H9 (cell line): Measurements from ENCODE around the gene OGFOD3. TPM values are rescaled to one million over a fixed set of nuclear protein-coding genes. Genes with fewer than 3 reads are reported as not detected.

Experiments used
- DNase-seq: peaks from one replicate; pipeline ENCODE4 v3.0.0-alpha.2; 2017
- H2AFZ ChIP-seq: one replicate; pipeline ENCODE4 v1.6.1; 2013; ENCODE audit warnings: mild to moderate bottlenecking, low read length, control low read depth, moderate library complexity
- H2AK5ac ChIP-seq: 2 replicates; pipeline ENCODE4 v1.6.1; 2013; ENCODE audit warnings: low read length, control low read depth, mixed read lengths; ENCODE audit not compliant: insufficient read length
- H2BK120ac ChIP-seq: one replicate; pipeline ENCODE4 v1.6.1; 2013; ENCODE audit warnings: low read depth, mild to moderate bottlenecking, low read length, control low read depth, inconsistent platforms; ENCODE audit not compliant: poor library complexity, severe bottlenecking
- H2BK12ac ChIP-seq: 2 replicates; pipeline ENCODE4 v1.6.1; 2013; ENCODE audit warnings: low read length, control low read depth, mixed read lengths, low read depth; ENCODE audit not compliant: insufficient read length
- H2BK15ac ChIP-seq: 2 replicates; pipeline ENCODE4 v1.6.1; 2013; ENCODE audit warnings: low read depth, low read length, control low read depth
- H2BK20ac ChIP-seq: one replicate; pipeline ENCODE4 v1.6.1; 2013; ENCODE audit warnings: low read depth, mild to moderate bottlenecking, low read length, control low read depth, inconsistent platforms; ENCODE audit not compliant: poor library complexity, severe bottlenecking
- H2BK5ac ChIP-seq: 2 replicates; pipeline ENCODE4 v1.6.1; 2013; ENCODE audit warnings: low read length, control low read depth, mixed read lengths; ENCODE audit not compliant: insufficient read length
- H3K14ac ChIP-seq: 2 replicates; pipeline ENCODE4 v1.6.1; 2013; ENCODE audit warnings: low read length, control low read depth; ENCODE audit not compliant: insufficient read depth
- H3K18ac ChIP-seq: 2 replicates; pipeline ENCODE4 v1.6.1; 2013; ENCODE audit warnings: low read depth, mild to moderate bottlenecking, mixed read lengths, low read length, control low read depth; ENCODE audit not compliant: insufficient read length
- H3K23ac ChIP-seq: 2 replicates; pipeline ENCODE4 v1.6.1; 2013; ENCODE audit warnings: low read length, control low read depth, mixed read lengths, low read depth; ENCODE audit not compliant: insufficient read length
- H3K23me2 ChIP-seq: 2 replicates; pipeline ENCODE4 v1.6.1; 2013; ENCODE audit warnings: low read depth, mild to moderate bottlenecking, mixed read lengths, low read length, control low read depth; ENCODE audit not compliant: insufficient read length, poor library complexity, severe bottlenecking
- H3K27ac ChIP-seq: 2 replicates; pipeline ENCODE4 v1.5.1; 2013; ENCODE audit warnings: low read length, control low read depth, mixed read lengths, low read depth; ENCODE audit not compliant: insufficient read length
- H3K27me3 ChIP-seq: 2 replicates; pipeline ENCODE4 v1.6.1; 2013; ENCODE audit warnings: low read length, control low read depth, inconsistent platforms; ENCODE audit not compliant: insufficient read depth
- H3K4ac ChIP-seq: 2 replicates; pipeline ENCODE4 v1.6.1; 2013; ENCODE audit warnings: low read depth, mild to moderate bottlenecking, control low read depth, inconsistent platforms, low read length, moderate library complexity
- H3K4me1 ChIP-seq: 2 replicates; pipeline ENCODE4 v1.6.1; 2013; ENCODE audit warnings: low read length, control low read depth, inconsistent platforms; ENCODE audit not compliant: insufficient read depth
- H3K4me2 ChIP-seq: 2 replicates; pipeline ENCODE4 v1.6.1; 2013; ENCODE audit warnings: low read length, control low read depth, mixed read lengths; ENCODE audit not compliant: insufficient read length, insufficient read depth
- H3K56ac ChIP-seq: 2 replicates; pipeline ENCODE4 v1.6.1; 2013; ENCODE audit warnings: low read depth, mild to moderate bottlenecking, mixed read lengths, low read length, control low read depth; ENCODE audit not compliant: insufficient read length
- H3K79me1 ChIP-seq: 2 replicates; pipeline ENCODE4 v1.6.1; 2013; ENCODE audit warnings: low read depth, mild to moderate bottlenecking, moderate library complexity, low read length, control low read depth, inconsistent platforms; ENCODE audit not compliant: insufficient read depth, poor library complexity, severe bottlenecking
- H3K79me2 ChIP-seq: 2 replicates; pipeline ENCODE4 v1.6.1; 2013; ENCODE audit warnings: low read length, control low read depth, inconsistent platforms; ENCODE audit not compliant: insufficient read depth
- H3K9ac ChIP-seq: 2 replicates; pipeline ENCODE4 v1.6.1; 2013; ENCODE audit warnings: low read length, control low read depth, mixed read lengths; ENCODE audit not compliant: insufficient read length; ENCODE audit errors: extremely low read depth
- H3K9me3 ChIP-seq: one replicate; pipeline ENCODE4 v1.6.1; 2013; ENCODE audit warnings: low read depth, low read length, inconsistent platforms; ENCODE audit not compliant: control insufficient read depth
- H3T11ph ChIP-seq: one replicate; pipeline ENCODE4 v1.6.1; 2013; ENCODE audit warnings: mild to moderate bottlenecking, low read length, control low read depth, inconsistent platforms
- H4K20me1 ChIP-seq: one replicate; pipeline ENCODE4 v1.6.1; 2013; ENCODE audit not compliant: control insufficient read depth, insufficient read length, insufficient read depth
- H4K5ac ChIP-seq: 2 replicates; pipeline ENCODE4 v1.6.1; 2013; ENCODE audit warnings: low read depth, mild to moderate bottlenecking, mixed read lengths, low read length, control low read depth; ENCODE audit not compliant: insufficient read length
- H4K8ac ChIP-seq: replicated peaks from 2 replicates; pipeline ENCODE4 v1.6.1; 2013; ENCODE audit warnings: low read length, control low read depth, mixed read lengths, low read depth; ENCODE audit not compliant: insufficient read length
- H4K91ac ChIP-seq: 2 replicates; pipeline ENCODE4 v1.6.1; 2013; ENCODE audit warnings: low read depth, mild to moderate bottlenecking, moderate library complexity, mixed read lengths, low read length, control low read depth; ENCODE audit not compliant: insufficient read length
- H3K27ac Mint-ChIP-seq, 3 experiments: 2 replicates in 2 of 3; 3 replicates in 1 of 3; pipeline ENCODE4 v1.8.0; 2020 to 2021; ENCODE audit warnings: mixed read lengths in 3 of 3, mild to moderate bottlenecking in 1 of 3, moderate library complexity in 1 of 3
- H3K27me3 Mint-ChIP-seq: 2 replicates; pipeline ENCODE4 v1.8.0; 2021; ENCODE audit warnings: low read depth, mild to moderate bottlenecking, moderate library complexity, mixed read lengths
- H3K36me3 Mint-ChIP-seq, 3 experiments: 2 replicates in 2 of 3; 3 replicates in 1 of 3; pipeline ENCODE4 v1.8.0; 2020 to 2021; ENCODE audit warnings: low read depth in 3 of 3, mixed read lengths in 3 of 3; ENCODE audit not compliant: insufficient read depth in 1 of 3
- H3K4me1 Mint-ChIP-seq, 2 experiments: 2 replicates each; pipeline ENCODE4 v1.8.0; 2020; ENCODE audit warnings: mixed read lengths in 2 of 2
- H3K4me3 Mint-ChIP-seq, 2 experiments: 2 replicates in 1 of 2; 3 replicates in 1 of 2; pipeline ENCODE4 v1.8.0; 2020 to 2021; ENCODE audit warnings: mild to moderate bottlenecking in 2 of 2, mixed read lengths in 2 of 2, moderate library complexity in 1 of 2
- H3K9me3 Mint-ChIP-seq, 2 experiments: 2 replicates in 1 of 2; 3 replicates in 1 of 2; pipeline ENCODE4 v1.8.0; 2020; ENCODE audit warnings: mild to moderate bottlenecking in 2 of 2, mixed read lengths in 2 of 2, moderate library complexity in 1 of 2
- CTCF ChIP-seq: fragments of 200-600 bp; sonication (generic); conservative IDR thresholded peaks from 3 replicates; pipeline ENCODE4 v1.8.0; 2021; ENCODE audit warnings: antibody characterized with exemption, mild to moderate bottlenecking
- WGBS: extraction: QIAGEN DNeasy Blood & Tissue Kit; methylation state at CpG from one replicate; pipeline ENCODE4 v1.1.7; 2013; ENCODE audit warnings: missing lambda C conversion rate, low lambda C conversion rate, mixed read lengths; ENCODE audit not compliant: insufficient read length; ENCODE audit errors: extremely low coverage; 5-methylcytosine and 5-hydroxymethylcytosine counted together
- total RNA-seq: library from RNA; stranded (reverse); gene quantifications from 2 replicates; pipeline ENCODE4 v1.2.1, GENCODE V29; 2021

Gene OGFOD3
- total RNA-seq, 1 experiment from 2014 or later = 27.8 TPM

GRCh38 chr17:82346342-82347300 lies 71.8 kb downstream of the OGFOD3 start:
- no peak overlapping the region for H4K8ac ChIP-seq
- H3K27ac Mint-ChIP-seq = no peak overlapping the region
- H2BK12ac ChIP-seq = no peak overlapping the region
- no peak overlapping the region for H2BK120ac ChIP-seq
- H3K9me3 Mint-ChIP-seq = peaks cover 3 to 5% of the 10 kb centered on the region in 2 experiments; a peak in 3 of 5 replicates
- H3K4me3 Mint-ChIP-seq = no peak overlapping the region
- no peak overlapping the region for H3T11ph ChIP-seq
- no peak overlapping the region for H2BK5ac ChIP-seq
- no peaks in the 10 kb centered on the region for H3K4me1 ChIP-seq
- no peaks in the 10 kb centered on the region for H3K23me2 ChIP-seq
- H4K91ac ChIP-seq = no peak overlapping the region
- H3K18ac ChIP-seq = no peak overlapping the region
- H3K9ac ChIP-seq = no peak overlapping the region
- H4K5ac ChIP-seq = no peak overlapping the region
- H2AK5ac ChIP-seq = no peak overlapping the region
- no peaks in the 10 kb centered on the region for H3K36me3 Mint-ChIP-seq
- no peak for DNase-seq
- H3K4me2 ChIP-seq = no peak overlapping the region
- H2BK15ac ChIP-seq = no peak overlapping the region
- H3K79me2 ChIP-seq = no peaks in the 10 kb centered on the region
- H2AFZ ChIP-seq = no peak overlapping the region
- H3K27ac ChIP-seq = no peak overlapping the region
- H2BK20ac ChIP-seq = no peak overlapping the region
- no peaks in the 10 kb centered on the region for H3K27me3 ChIP-seq
- no peak for TF ChIP-seq CTCF
- H4K20me1 ChIP-seq = no peaks in the 10 kb centered on the region
- no peak overlapping the region for H3K4ac ChIP-seq
- no peak overlapping the region for H3K14ac ChIP-seq
- H3K56ac ChIP-seq = no peak overlapping the region
- H3K9me3 ChIP-seq = no peaks in the 10 kb centered on the region
- H3K23ac ChIP-seq = no peak overlapping the region
- no peaks in the 10 kb centered on the region for H3K79me1 ChIP-seq
- H3K27me3 Mint-ChIP-seq = peaks cover 31% of the 10 kb centered on the region
- peaks cover 4 to 15% of the 10 kb centered on the region in 2 experiments for H3K4me1 Mint-ChIP-seq
- no CpG with 5 or more reads among the region's 28 CpGs for WGBS
